SU-DHL-6 (cell line): ENCODE data around the gene SLC11A2.

Source experiments
- EZH2phosphoT487 ChIP-seq: fragments of 200-600 bp; sonication (generic), shearing (Covaris generic); conservative IDR thresholded peaks from 2 replicates; pipeline ENCODE4 v1.6.1; 2018; ENCODE audit warnings: mild to moderate bottlenecking, antibody characterized with exemption, low read length, moderate library complexity, mixed read lengths
- TF ChIP-seq, protein P1 (sequence below): fragments of 200-600 bp; sonication (generic); IDR thresholded peaks from one replicate; pipeline ENCODE4 v1.5.1; 2017; ENCODE audit warnings: antibody characterized with exemption, mild to moderate bottlenecking, low read length, moderate library complexity; ENCODE audit not compliant: insufficient read depth, poor library complexity, severe bottlenecking

DNA sequence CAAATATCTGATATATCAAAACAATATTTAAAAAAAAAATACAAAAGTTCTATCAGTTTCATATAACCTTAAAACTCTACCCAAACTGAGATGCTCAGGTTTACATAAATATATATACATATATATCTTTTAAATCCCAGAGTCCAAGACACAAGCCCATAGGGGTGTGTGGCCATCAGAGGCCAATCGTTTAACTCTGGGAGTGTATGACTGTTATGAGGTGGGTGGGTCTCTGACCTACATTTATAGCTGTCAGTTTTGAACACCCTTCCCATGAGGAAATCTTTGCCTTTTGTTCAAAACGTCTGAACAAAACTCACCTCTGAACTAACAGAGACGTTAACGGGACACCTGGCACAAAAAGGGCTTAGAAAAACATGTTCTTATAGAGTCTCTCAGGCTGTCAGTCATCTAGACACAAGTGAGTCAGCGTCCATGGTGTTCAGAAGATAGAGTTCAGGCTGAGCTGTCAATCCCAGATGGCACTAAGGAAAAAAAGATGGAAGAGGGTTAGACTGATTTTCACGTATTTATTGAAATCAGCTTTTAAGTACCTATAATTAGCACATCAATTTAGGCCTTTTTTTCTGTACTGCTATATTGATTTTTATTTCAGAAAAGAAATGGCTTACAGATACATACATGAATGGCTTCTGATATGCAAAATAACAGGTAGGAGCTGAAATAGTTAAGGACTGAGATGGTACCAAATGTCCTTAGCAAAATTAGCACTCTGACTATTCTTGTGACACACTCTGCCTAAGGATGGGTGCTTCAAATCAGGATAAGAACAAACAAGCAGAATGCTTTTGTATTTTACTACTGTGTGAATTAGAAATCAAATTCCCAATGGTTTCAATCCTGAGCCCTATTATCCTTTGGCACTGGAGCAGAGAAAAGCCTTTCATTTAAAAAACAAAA, 44.6 kb downstream of the SLC11A2 start:
- TF ChIP-seq, protein P1, sequence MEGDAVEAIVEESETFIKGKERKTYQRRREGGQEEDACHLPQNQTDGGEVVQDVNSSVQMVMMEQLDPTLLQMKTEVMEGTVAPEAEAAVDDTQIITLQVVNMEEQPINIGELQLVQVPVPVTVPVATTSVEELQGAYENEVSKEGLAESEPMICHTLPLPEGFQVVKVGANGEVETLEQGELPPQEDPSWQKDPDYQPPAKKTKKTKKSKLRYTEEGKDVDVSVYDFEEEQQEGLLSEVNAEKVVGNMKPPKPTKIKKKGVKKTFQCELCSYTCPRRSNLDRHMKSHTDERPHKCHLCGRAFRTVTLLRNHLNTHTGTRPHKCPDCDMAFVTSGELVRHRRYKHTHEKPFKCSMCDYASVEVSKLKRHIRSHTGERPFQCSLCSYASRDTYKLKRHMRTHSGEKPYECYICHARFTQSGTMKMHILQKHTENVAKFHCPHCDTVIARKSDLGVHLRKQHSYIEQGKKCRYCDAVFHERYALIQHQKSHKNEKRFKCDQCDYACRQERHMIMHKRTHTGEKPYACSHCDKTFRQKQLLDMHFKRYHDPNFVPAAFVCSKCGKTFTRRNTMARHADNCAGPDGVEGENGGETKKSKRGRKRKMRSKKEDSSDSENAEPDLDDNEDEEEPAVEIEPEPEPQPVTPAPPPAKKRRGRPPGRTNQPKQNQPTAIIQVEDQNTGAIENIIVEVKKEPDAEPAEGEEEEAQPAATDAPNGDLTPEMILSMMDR = no peak
- TF ChIP-seq EZH2phosphoT487 = no peak
